Skeletal muscle cell (primary cell): ENCODE measurements around the gene RAB44.
"Not testable (repeated sequence)": the region's sequence is repeated elsewhere in the genome, so short reads cannot be mapped to it uniquely, and the experiment has no call there.

Experiments
- DNase-seq: peaks from one replicate; pipeline ENCODE4 v3.0.0-alpha.2; 2010; ENCODE audit warnings: low read depth
- H3K4me3 ChIP-seq: 2 replicates; pipeline ENCODE4 v1.5.1; 2011; ENCODE audit warnings: low read depth, mild to moderate bottlenecking, control low read depth, low read length, moderate library complexity

RAB44 gene

DNA sequence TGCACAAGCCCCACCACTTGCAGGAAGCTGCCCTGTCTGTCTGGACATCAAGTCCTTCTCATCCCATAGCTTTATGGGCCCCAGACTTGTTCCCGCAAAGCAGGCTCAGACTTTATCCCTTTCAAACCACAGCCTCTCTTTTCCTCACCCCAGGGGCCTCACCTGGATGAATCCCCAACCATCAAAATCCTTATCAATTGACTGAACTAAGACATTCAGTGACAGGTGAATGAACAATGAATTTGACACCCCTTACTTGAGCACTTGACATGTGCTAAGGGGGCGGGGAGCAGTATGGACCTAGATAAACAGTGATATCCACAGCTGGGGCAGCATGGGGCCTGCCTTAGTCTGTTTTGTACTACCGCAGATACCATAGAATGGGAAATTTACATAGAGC is 5.0 kb downstream of the RAB44 start:
- no peak for DNase-seq
- H3K4me3 ChIP-seq, result no peak overlapping the region

- no peak for DNase-seq
- no peak overlapping the region for H3K4me3 ChIP-seq
Observed at GRCh38 chr6:36703081-36703606, 5.5 kb downstream of the RAB44 start.

DNA sequence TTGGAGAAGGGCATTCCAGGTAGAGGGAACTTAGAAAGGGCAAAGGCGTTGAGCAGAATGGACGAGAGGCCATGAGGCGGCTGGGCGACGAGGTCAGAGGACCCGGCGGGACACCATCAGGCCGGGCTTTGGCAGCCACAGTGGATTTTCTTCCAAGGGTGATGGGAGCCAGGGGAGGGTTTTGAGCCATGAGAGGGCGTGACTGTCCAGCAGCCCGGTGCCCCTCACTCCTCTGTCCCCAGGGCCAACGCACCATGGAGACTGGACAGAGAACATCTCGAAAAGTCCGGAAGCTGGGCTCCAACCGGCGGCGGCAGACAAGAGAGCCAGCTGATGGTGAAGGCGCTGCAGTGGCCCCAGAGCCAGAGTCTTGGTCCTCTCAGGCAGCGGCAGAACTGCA is 6.4 kb downstream of the RAB44 start:
- no peak overlapping the region for H3K4me3 ChIP-seq
- DNase-seq, result no peak

- DNase-seq, H3K4me3 ChIP-seq: not testable (repeated sequence)
Observed at GRCh38 chr6:36704961-36705577, 7.4 kb downstream of the RAB44 start.

DNA sequence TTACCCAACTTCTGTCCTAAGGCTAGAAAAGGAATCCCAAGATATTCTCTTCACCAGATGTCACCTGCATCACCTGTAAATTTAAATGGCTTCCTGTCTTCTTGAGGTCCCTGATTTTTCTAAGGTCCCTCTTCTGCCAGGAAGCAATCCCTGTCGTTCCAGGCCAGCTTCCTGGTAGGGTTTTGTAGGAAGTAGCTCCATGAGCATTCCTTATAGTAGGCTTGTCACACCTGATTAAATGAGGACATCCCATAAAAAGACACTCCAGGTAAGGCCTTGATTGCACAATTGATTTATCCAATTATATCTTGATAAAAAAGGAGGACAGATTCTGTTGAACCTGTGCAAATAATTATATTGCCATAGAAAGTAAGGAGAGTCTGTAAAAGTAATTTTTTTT is 8.7 kb downstream of the RAB44 start:
- DNase-seq, result no peak
- H3K4me3 ChIP-seq, result no peak overlapping the region

GRCh38 chr6:36712816-36713215 is 15.2 kb downstream of the RAB44 start:
- no peak for DNase-seq

GRCh38 chr6:36713846-36714245 is 16.2 kb downstream of the RAB44 start:
- no peak for DNase-seq
- H3K4me3 ChIP-seq, result no peak overlapping the region

More at GRCh38 chr6:36712816-36713215, 15.2 kb downstream of the RAB44 start:
- no peak overlapping the region for H3K4me3 ChIP-seq

DNA sequence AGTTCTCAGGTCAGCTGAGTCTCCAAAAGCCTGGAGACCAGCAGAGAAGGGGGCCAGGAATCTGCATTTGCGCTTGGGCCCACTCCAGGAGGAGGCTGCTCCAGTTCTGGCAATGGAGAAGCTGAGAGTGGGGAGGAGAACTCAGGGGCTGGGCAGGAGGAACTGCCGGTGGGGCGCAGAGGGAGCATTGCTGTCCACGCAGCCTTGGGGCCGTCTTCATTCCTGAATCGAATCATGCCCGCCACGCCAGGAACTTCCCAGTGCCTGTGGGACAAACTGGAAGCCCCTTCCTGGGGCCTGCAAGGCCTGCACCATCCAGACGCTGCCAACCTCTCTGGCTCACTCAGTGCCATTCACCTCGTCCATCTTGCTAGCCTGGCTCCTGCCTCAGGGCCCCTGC is 16.9 kb downstream of the RAB44 start:
- no peak for DNase-seq
- no peak overlapping the region for H3K4me3 ChIP-seq

GRCh38 chr6:36715469-36715868 is 17.8 kb downstream of the RAB44 start:
- no peak for DNase-seq
- no peak overlapping the region for H3K4me3 ChIP-seq

GRCh38 chr6:36716476-36717093 is 19.0 kb downstream of the RAB44 start:
- H3K4me3 ChIP-seq, result no peak overlapping the region
- DNase-seq, result no peak

- H3K4me3 ChIP-seq, result no peak overlapping the region
- no peak for DNase-seq
Observed at GRCh38 chr6:36717231-36717825, 19.7 kb downstream of the RAB44 start.

- no peak overlapping the region for H3K4me3 ChIP-seq
- no peak for DNase-seq
Observed at GRCh38 chr6:36717871-36718540, 20.4 kb downstream of the RAB44 start.

- DNase-seq, result no peak
- no peak overlapping the region for H3K4me3 ChIP-seq
Observed at GRCh38 chr6:36718560-36718959, 20.9 kb downstream of the RAB44 start.

DNA sequence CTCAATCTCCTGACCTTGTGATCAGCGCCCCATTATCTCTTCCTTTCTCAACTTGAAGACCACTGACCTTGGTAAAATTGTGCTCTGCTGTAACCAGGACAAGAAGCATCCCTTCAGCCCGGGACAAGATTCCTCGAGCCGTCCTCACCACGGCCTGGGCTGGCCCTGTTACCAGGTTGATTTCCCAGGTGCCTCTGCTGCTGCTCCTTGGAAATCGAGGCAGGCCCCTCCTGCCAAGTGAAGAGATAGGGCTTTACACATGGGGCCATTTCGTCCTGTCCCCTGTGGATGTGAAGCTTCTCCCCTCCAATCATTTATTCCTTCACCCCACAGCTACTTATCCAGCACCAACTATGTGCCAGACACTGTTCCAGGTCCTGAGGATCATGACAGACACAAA is 21.5 kb downstream of the RAB44 start:
- DNase-seq, result no peak
- no peak overlapping the region for H3K4me3 ChIP-seq

DNA sequence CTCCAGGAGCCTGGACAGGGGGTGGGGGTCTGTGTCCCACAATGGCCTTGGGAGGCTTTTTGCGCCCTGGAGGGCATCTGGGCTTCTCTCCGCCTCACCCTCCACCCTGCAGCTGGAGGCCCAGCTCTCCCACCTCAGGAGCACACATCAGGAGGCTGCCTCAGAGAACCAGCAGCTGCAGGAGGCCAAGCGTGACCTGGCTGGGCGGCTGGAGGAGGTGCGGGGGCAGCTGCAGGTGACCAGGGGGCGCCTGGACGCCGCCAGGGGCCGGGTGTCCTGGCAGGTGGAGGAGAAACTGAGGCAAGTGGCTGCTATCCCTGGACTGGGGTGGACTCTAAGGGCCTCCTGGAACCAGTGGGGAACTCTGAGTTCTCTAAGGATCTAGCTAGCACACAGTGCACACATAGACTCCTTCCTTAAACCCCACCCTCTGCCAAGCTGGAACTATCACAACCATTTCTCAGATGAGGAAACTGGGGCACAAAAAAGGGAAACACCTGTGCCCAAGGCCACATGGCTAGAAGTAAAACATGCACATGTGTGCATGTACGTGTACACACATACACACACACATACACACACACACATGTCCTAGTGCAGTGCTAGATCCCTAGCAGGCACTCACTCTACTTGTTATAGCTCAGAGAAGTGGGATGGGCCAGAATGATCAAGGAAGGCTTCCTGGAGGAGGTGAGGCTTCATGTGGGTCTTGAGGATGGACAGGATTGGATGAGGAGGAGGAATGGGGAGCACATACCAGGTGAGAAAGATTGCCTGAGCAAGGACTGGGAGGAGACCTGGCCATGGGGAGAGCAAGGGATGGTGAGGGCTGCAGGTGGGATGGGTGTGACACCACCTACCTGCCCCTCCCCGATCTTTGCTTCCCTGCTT is 22.9 kb downstream of the RAB44 start:
- no peak for DNase-seq
- H3K4me3 ChIP-seq, result no peak overlapping the region

DNA sequence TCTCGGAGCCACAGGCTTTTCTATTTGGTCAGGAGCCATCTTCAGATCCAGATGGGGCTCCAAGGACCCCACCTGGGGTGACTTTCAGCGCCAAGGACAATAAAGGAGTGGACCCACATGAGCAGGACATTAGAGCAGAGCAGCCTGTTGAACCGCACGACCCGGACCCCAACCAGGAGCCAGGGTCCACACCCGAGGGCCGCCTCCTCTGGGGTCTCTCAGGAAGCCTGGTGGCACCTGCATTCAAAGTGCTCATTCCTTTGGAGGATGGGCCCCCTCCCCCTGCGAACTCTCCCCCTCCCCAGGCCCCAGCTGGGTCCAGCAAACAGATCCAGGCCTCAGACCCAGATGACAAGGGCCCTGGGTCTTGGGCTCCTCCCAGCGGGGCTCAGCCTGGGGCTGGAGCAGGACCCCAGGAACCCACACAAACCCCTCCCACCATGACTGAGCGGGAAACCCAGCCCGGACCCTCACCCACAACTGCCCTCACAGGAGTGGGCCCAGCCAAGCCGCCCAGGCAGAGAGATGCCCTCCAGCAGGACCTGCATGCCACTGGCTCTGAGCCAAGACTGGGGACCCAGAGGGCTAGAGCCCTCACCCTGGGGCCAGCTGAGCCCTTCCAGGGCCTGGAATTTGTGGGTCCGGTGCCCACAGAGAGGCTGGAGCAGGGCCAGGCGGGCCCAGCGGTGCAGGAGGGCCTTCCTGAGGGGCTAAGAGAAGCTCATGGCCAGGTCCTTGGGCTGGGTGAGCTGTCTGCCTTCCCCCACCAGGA is 23.9 kb downstream of the RAB44 start:
- H3K4me3 ChIP-seq, result no peak overlapping the region
- no peak for DNase-seq

DNA sequence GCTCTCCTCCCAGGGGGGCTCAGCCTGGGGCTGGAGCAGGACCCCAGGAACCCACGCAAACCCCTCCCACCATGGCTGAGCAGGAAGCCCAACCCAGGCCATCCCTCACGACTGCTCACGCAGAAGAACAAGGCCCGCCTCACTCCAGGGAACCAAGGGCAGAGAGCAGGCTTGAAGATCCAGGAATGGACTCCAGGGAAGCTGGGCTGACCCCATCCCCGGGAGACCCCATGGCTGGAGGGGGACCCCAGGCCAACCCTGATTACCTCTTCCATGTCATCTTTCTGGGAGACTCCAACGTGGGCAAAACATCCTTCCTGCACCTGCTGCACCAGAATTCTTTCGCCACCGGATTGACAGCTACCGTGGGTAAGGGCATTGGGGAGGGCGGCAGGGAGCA is 24.7 kb downstream of the RAB44 start:
- no peak for DNase-seq
- H3K4me3 ChIP-seq, result no peak overlapping the region

DNA sequence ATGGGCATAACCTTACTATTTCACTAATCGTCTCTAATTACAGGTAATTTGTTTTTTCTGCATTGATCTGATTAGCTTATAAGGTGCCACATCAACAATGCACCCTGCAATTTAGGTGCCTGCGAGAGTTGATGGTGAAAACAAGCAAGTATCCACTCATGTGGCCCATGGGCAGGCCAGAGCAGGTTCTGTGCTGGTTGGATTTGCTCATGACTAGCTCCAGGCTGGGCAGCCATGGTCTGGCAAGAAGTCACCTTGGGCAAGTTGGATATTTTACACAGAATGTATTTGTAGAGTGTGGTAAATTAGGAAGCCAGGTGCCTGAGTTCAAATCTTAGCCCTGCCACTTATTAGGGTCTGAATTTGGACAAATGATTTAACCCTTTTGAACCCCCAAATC is 25.3 kb downstream of the RAB44 start:
- no peak for DNase-seq
- no peak overlapping the region for H3K4me3 ChIP-seq

DNA sequence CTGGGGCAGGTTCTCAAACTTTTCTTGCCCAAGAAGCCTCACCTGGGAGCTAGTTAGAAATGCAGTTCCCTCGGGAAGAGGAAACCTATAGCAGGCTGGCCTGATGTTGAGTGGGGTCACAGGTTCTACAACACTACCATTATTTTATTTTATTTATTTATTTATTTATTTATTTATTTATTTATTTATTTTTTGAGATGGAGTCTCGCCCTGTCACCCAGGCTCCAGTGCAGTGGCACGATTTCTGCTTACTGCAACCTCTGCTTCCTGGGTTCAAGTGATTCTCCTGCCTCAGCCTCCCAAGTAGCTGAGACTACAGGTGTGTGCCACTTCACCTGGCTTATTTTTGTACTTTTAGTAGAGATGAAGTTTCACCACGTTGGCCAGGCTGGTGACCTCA is 26.4 kb downstream of the RAB44 start:
- H3K4me3 ChIP-seq, DNase-seq: not testable (repeated sequence)
